ENCODE measurements around the gene C1QL2.

C1QL2 gene

GRCh38 chr2:119158563-119159347, at the start of gene C1QL2:
C1QL2 (minus strand) TSS chr2:119158751; CDS start chr2:119158269, 482 bp downstream.
- no peak for DNase-seq (ENCODE audit: low read depth)
- TF ChIP-seq CTCF (conservative IDR thresholded peaks at IDR 0.05; ENCODE audit: low read depth, low read length) = no peak
- no peak within 1 kb of the TSS for H3K4me3 ChIP-seq (ENCODE audit: low read length)

- no peak for DNase-seq (ENCODE audit: low read depth)
- H3K4me3 ChIP-seq (ENCODE audit: low read length) = no peak overlapping the region
- TF ChIP-seq CTCF (conservative IDR thresholded peaks at IDR 0.05; ENCODE audit: low read depth, low read length) = no peak
Measured at GRCh38 chr2:119207447-119207846, 48.9 kb upstream of the C1QL2 start.

- H3K4me3 ChIP-seq (ENCODE audit: low read length) = no peak overlapping the region
- DNase-seq (ENCODE audit: low read depth) = no peak
- TF ChIP-seq CTCF (conservative IDR thresholded peaks at IDR 0.05; ENCODE audit: low read depth, low read length) = no peak
Measured at GRCh38 chr2:119206201-119206600, 47.6 kb upstream of the C1QL2 start.

GRCh38 chr2:119205001-119205706, 46.6 kb upstream of the C1QL2 start:
- H3K4me3 ChIP-seq (ENCODE audit: low read length) = no peak overlapping the region
- TF ChIP-seq CTCF (conservative IDR thresholded peaks at IDR 0.05; ENCODE audit: low read depth, low read length) = no peak
- no peak for DNase-seq (ENCODE audit: low read depth)

- no peak for DNase-seq (ENCODE audit: low read depth)
- no peak overlapping the region for H3K4me3 ChIP-seq (ENCODE audit: low read length)
- no peak for TF ChIP-seq CTCF (conservative IDR thresholded peaks at IDR 0.05; ENCODE audit: low read depth, low read length)
Measured at GRCh38 chr2:119204525-119204924, 46.0 kb upstream of the C1QL2 start.

GRCh38 chr2:119202610-119203310, 44.2 kb upstream of the C1QL2 start:
- no peak for DNase-seq (ENCODE audit: low read depth)
- no peak for TF ChIP-seq CTCF (conservative IDR thresholded peaks at IDR 0.05; ENCODE audit: low read depth, low read length)
- H3K4me3 ChIP-seq (ENCODE audit: low read length) = no peak overlapping the region

Measured in retinal pigment epithelial cell (primary cell).